Caco-2 (cell line): ENCODE data around the gene FHAD1. TPM values are rescaled to one million over a fixed set of nuclear protein-coding genes. Genes with fewer than 3 reads are reported as not detected.

Experiments used
- BruUV-seq: library from RNA; stranded (reverse); fragments of 400-500 nt; replicated peaks from 2 replicates; lab custom pipeline; 2021; lab: Mats Ljungman, UMichigan
- CTCF ChIA-PET: fragments of 300-600 bp; sonication (Branson Sonifier 250); formaldehyde crosslinking; loops from one replicate; lab custom pipeline; 2022; ENCODE audit warnings: antibody characterized with exemption; lab: Charles Lee
- POLR2A ChIA-PET: fragments of 300-600 bp; sonication (Branson Sonifier 250); formaldehyde crosslinking; loops from one replicate; lab custom pipeline; 2022; ENCODE audit warnings: antibody characterized with exemption; lab: Charles Lee
- DNase-seq, 2 experiments: peaks; one replicate each; pipeline versions ENCODE4 v3.0.0 to v3.0.0-alpha.2; 2020 to 2022
- H3K27me3 ChIP-seq: replicated peaks from 2 replicates; pipeline ENCODE4 v1.6.0; 2011; ENCODE audit warnings: low read length; ENCODE audit not compliant: control insufficient read depth, insufficient read depth
- H3K36me3 ChIP-seq: 2 replicates; pipeline ENCODE4 v1.5.1; 2011; ENCODE audit warnings: low read length; ENCODE audit not compliant: control insufficient read depth, insufficient read depth
- H3K4me1 ChIP-seq: fragments of 250-450 bp; sonication (Bioruptor Pico); 2 replicates; pipeline ENCODE4 v1.5.1; 2020; ENCODE audit warnings: mild to moderate bottlenecking
- H3K4me3 ChIP-seq: 2 replicates; pipeline ENCODE4 v1.5.1; 2011; ENCODE audit warnings: low read depth, mild to moderate bottlenecking, control low read depth, low read length
- H3K9me3 ChIP-seq: fragments of 250-450 bp; sonication (Bioruptor Pico); 2 replicates; pipeline ENCODE4 v1.5.1; 2020; ENCODE audit warnings: mild to moderate bottlenecking, moderate library complexity
- H3K27ac Mint-ChIP-seq: one replicate; pipeline ENCODE4 v1.8.0; 2022; ENCODE audit warnings: mixed read lengths; ENCODE audit not compliant: unreplicated experiment
- H3K27me3 Mint-ChIP-seq: one replicate; pipeline ENCODE4 v1.8.0; 2022; ENCODE audit warnings: mixed read lengths; ENCODE audit not compliant: insufficient read depth, unreplicated experiment
- H3K36me3 Mint-ChIP-seq: one replicate; pipeline ENCODE4 v1.8.0; 2022; ENCODE audit warnings: mild to moderate bottlenecking, mixed read lengths; ENCODE audit not compliant: insufficient read depth, unreplicated experiment
- H3K4me1 Mint-ChIP-seq: one replicate; pipeline ENCODE4 v1.8.0; 2022; ENCODE audit warnings: low read depth, mixed read lengths; ENCODE audit not compliant: unreplicated experiment
- H3K4me3 Mint-ChIP-seq: one replicate; pipeline ENCODE4 v1.8.0; 2022; ENCODE audit warnings: mild to moderate bottlenecking, moderate library complexity, mixed read lengths; ENCODE audit not compliant: unreplicated experiment
- H3K9me3 Mint-ChIP-seq: one replicate; pipeline ENCODE4 v1.8.0; 2022; ENCODE audit warnings: mixed read lengths; ENCODE audit not compliant: unreplicated experiment
- intact Hi-C: fragments of 100-400 bp; cut with micrococcal nuclease; formaldehyde crosslinking; loops from one replicate; pipeline ENCODE4 v1.10.0; 2022; ENCODE audit not compliant: unreplicated experiment
- total RNA-seq: library from RNA; stranded (reverse); gene quantifications from 2 replicates; pipeline ENCODE4 v1.2.3, GENCODE V29; 2022
- TF ChIP-seq, protein P1 (sequence below), 2 experiments: fragments of 200-600 bp in 1 of 2; IDR thresholded peaks; 1 replicate in 1 of 2; 2 replicates in 1 of 2; pipeline versions ENCODE4 v1.5.1 to v1.8.0; 2011 to 2022; ENCODE audit warnings: antibody characterized with exemption in 1 of 2, control low read depth in 1 of 2, inconsistent platforms in 1 of 2, low read depth in 1 of 2, low read length in 1 of 2, mild to moderate bottlenecking in 1 of 2, moderate library complexity in 1 of 2; ENCODE audit not compliant: insufficient read depth in 1 of 2, severe bottlenecking in 1 of 2, unreplicated experiment in 1 of 2

Gene FHAD1
- total RNA-seq, 1 experiment from 2014 or later: 0.18 TPM

DNA sequence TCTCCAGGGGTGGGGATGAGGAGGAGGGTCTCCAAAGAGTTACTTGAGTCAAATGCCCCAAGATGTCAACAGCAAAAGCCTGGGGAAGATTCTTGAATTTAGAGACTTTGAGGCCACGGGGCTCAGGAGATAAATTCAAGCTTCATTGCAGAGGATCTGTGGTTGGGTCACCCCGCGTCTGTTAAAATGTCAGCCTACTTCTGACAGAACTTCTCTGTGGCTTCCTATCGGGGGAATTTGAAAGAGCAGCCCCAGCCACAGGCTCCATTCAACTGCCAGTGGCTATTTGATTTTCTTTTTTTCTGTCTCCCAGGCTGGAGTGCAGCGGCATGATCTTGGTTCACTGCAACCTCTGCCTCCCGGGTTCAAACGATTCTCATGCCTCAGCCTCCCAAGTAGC lies 100.2 kb downstream of the FHAD1 start:
- H3K9me3 Mint-ChIP-seq: no peaks in the 10 kb centered on the region
- CTCF ChIA-PET: no interaction called here
- intact Hi-C loops: no loop called here
- POLR2A ChIA-PET: no interaction called here
- Histone ChIP-seq H3K9me3 (no peaks in the 10 kb centered on the region), H3K4me1 (0 out of 2 replicates have a peak, but pooled peaks cover under 1% of the 10 kb centered on the region), H3K27me3 (no peaks in the 10 kb centered on the region), H3K4me3 (no peak overlapping the region), H3K36me3 (no peaks in the 10 kb centered on the region)
- TF ChIP-seq, protein P1, sequence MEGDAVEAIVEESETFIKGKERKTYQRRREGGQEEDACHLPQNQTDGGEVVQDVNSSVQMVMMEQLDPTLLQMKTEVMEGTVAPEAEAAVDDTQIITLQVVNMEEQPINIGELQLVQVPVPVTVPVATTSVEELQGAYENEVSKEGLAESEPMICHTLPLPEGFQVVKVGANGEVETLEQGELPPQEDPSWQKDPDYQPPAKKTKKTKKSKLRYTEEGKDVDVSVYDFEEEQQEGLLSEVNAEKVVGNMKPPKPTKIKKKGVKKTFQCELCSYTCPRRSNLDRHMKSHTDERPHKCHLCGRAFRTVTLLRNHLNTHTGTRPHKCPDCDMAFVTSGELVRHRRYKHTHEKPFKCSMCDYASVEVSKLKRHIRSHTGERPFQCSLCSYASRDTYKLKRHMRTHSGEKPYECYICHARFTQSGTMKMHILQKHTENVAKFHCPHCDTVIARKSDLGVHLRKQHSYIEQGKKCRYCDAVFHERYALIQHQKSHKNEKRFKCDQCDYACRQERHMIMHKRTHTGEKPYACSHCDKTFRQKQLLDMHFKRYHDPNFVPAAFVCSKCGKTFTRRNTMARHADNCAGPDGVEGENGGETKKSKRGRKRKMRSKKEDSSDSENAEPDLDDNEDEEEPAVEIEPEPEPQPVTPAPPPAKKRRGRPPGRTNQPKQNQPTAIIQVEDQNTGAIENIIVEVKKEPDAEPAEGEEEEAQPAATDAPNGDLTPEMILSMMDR (IDR thresholded peaks at IDR 0.05; ENCODE audit: insufficient read depth in 1 of 2, low read depth in 1 of 2, low read length in 1 of 2, severe bottlenecking in 1 of 2, unreplicated experiment in 1 of 2): no peak
- H3K4me1 Mint-ChIP-seq: peaks cover 3% of the 10 kb centered on the region
- DNase-seq: no peak
- H3K36me3 Mint-ChIP-seq: no peaks in the 10 kb centered on the region
- H3K4me3 Mint-ChIP-seq: no peak overlapping the region
- H3K27me3 Mint-ChIP-seq: no peaks in the 10 kb centered on the region
- BruUV-seq: no TSS peak
- H3K27ac Mint-ChIP-seq: no peak overlapping the region

DNA sequence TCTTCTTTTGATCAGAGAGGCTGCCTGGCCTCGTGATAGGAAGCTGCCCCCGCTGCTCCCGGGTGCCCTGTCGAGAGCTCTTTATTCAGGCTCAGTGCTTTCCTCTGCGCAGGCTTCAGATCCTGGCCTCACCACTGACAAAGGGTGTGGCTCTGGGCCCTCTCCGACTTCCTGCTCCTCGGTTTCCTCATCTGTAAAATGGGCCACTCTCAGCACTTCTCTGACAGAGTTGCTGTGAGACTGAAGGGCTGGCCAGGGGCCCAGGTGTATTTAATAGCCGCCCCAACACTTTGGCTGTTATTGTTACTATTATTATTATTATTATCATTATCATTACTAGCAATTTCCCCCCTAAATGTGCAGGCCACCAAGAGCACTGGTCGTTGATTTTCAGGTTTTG lies 101.6 kb downstream of the FHAD1 start:
- H3K36me3 Mint-ChIP-seq: no peaks in the 10 kb centered on the region
- no peaks in the 10 kb centered on the region for H3K27me3 ChIP-seq
- DNase-seq: no peak
- no peaks in the 10 kb centered on the region for H3K27me3 Mint-ChIP-seq
- no peaks in the 10 kb centered on the region for H3K36me3 ChIP-seq
- peaks cover 10% of the 10 kb centered on the region for H3K4me1 Mint-ChIP-seq
- no peak overlapping the region for H3K27ac Mint-ChIP-seq
- 0 out of 2 replicates have a peak, but pooled peaks cover 4% of the 10 kb centered on the region for H3K4me1 ChIP-seq
- no TSS peak for BruUV-seq
- ChIA-PET POLR2A (no interaction called here), CTCF (no interaction called here)
- no peaks in the 10 kb centered on the region for H3K9me3 ChIP-seq
- no peaks in the 10 kb centered on the region for H3K9me3 Mint-ChIP-seq
- no peak overlapping the region for H3K4me3 Mint-ChIP-seq
- no peak overlapping the region for H3K4me3 ChIP-seq
- intact Hi-C loops: no loop called here
- TF ChIP-seq, protein P1 (IDR thresholded peaks at IDR 0.05; ENCODE audit: insufficient read depth in 1 of 2, low read depth in 1 of 2, low read length in 1 of 2, severe bottlenecking in 1 of 2, unreplicated experiment in 1 of 2): no peak

DNA sequence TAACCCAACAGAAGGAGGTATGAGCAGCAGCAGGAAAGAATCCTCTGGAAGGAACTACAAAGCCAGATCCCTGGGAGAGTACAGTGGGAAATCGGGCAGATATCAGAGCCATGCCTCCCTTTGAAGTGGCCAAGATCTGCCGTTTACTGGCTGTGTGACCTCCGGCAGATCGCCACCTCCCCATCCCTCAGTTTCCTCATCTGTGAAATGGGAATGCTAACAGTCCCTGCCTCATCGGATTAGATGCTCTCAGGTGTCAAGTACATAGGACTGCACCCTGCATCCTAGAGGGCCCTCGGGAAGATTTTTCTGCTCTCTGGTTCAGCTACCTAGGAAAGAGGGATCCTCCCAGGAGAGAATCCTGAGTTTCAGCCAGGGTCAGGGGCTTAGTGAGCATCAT lies 102.1 kb downstream of the FHAD1 start:
- BruUV-seq: no TSS peak
- CTCF ChIA-PET: no interaction called here
- POLR2A ChIA-PET: no interaction called here

More for the DNA sequence above, 102.1 kb downstream of the FHAD1 start:
- 0 out of 2 replicates have a peak, but pooled peaks cover 4% of the 10 kb centered on the region for H3K4me1 ChIP-seq
- Mint-ChIP-seq H3K4me3 (no peak overlapping the region), H3K4me1 (peaks cover 10% of the 10 kb centered on the region), H3K9me3 (no peaks in the 10 kb centered on the region), H3K27ac (no peak overlapping the region), H3K36me3 (no peaks in the 10 kb centered on the region), H3K27me3 (no peaks in the 10 kb centered on the region)
- intact Hi-C loops: no loop called here
- no peaks in the 10 kb centered on the region for H3K27me3 ChIP-seq
- TF ChIP-seq, protein P1 (IDR thresholded peaks at IDR 0.05; ENCODE audit: insufficient read depth in 1 of 2, low read depth in 1 of 2, low read length in 1 of 2, severe bottlenecking in 1 of 2, unreplicated experiment in 1 of 2): no peak
- H3K4me3 ChIP-seq: no peak overlapping the region
- H3K9me3 ChIP-seq: no peaks in the 10 kb centered on the region
- no peaks in the 10 kb centered on the region for H3K36me3 ChIP-seq
- no peak for DNase-seq
